ENCODE data around the gene RAB34. TPM values are rescaled to one million over a fixed set of nuclear protein-coding genes. Genes with fewer than 3 reads are reported as not detected.

Gene RAB34
- total RNA-seq, 6 experiments from 2014 or later: 161 to 219 (median 192) TPM

DNA sequence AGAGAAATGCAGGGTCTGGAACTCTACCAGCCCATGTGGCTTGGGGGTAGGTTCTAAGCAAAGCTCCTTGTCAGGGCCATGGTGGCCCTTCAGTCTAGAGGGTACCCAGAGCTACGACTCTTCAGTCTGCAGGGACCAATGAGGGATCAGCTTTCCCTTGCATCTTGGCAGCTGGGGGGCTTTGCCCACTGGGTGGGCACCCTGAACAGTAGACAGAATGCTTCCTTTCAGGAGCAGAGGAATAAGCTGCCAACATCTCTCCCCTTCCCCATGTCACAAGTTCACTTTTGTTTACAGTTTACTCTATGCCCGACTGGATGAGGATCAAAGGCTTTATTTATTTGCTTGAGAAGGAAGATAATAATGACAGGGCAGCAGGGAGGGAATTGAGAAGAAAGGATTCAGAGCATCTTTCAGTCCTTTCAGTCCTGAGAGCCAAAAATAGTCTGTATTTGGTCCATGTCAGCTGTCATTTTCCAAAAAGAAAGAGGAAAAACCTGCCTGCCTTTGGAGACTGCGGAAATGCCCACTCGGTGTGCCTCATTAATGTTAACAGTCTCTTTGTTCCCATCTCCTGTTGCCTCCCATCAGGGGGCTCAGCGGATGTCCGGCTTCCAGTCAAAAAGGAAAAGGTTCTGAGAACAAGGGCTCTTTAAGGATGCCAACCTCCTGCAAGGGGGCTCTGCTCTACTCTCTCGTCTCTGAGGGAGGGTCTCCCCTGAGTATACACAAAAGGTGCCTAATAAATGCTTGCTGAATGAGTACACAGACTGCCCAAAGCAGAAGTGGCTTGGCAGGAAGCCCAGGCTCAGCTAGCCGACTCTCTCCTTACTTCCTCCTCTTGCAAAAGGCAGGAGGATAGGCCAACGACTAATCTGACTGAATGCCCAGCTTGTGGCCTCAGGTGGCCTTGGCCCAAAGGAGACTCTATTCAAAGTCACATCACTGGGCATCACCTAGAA is 43.2 kb upstream of the RAB34 start:
- DNase-seq: peak; percentile 57
- Mint-ChIP-seq H3K4me3 (no peak overlapping the region), H3K27me3 (ENCODE audit: insufficient read depth) (peaks cover 5% of the 10 kb centered on the region), H3K36me3 (ENCODE audit: low read depth) (peaks cover 9% of the 10 kb centered on the region; the same call in 1 of the 2 replicates), H3K9me3 (no peaks in the 10 kb centered on the region), H3K4me1 (ENCODE audit: low read depth) (peaks cover 28% of the 10 kb centered on the region), H3K27ac (peak overlapping the region; percentile 38)
- TF ChIP-seq, protein P1, sequence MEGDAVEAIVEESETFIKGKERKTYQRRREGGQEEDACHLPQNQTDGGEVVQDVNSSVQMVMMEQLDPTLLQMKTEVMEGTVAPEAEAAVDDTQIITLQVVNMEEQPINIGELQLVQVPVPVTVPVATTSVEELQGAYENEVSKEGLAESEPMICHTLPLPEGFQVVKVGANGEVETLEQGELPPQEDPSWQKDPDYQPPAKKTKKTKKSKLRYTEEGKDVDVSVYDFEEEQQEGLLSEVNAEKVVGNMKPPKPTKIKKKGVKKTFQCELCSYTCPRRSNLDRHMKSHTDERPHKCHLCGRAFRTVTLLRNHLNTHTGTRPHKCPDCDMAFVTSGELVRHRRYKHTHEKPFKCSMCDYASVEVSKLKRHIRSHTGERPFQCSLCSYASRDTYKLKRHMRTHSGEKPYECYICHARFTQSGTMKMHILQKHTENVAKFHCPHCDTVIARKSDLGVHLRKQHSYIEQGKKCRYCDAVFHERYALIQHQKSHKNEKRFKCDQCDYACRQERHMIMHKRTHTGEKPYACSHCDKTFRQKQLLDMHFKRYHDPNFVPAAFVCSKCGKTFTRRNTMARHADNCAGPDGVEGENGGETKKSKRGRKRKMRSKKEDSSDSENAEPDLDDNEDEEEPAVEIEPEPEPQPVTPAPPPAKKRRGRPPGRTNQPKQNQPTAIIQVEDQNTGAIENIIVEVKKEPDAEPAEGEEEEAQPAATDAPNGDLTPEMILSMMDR (IDR thresholded peaks at IDR 0.05): no peak

- TF ChIP-seq, protein P1 (IDR thresholded peaks at IDR 0.05): no peak
- H3K9me3 Mint-ChIP-seq: no peaks in the 10 kb centered on the region
- H3K27ac Mint-ChIP-seq: no peak overlapping the region
- H3K4me1 Mint-ChIP-seq (ENCODE audit: low read depth): peaks cover 36% of the 10 kb centered on the region
- H3K4me3 Mint-ChIP-seq: no peak overlapping the region
- DNase-seq: no peak
- H3K27me3 Mint-ChIP-seq (ENCODE audit: insufficient read depth): peaks cover 6% of the 10 kb centered on the region
- H3K36me3 Mint-ChIP-seq (ENCODE audit: low read depth): peaks cover 9% of the 10 kb centered on the region; the same call in 1 of the 2 replicates
Observed at GRCh38 chr17:28759256-28759865, 41.7 kb upstream of the RAB34 start.

GRCh38 chr17:28758411-28759121 is 40.9 kb upstream of the RAB34 start:
- Mint-ChIP-seq H3K36me3 (ENCODE audit: low read depth) (peaks cover 9% of the 10 kb centered on the region; the same call in 1 of the 2 replicates), H3K9me3 (no peaks in the 10 kb centered on the region), H3K27me3 (ENCODE audit: insufficient read depth) (peaks cover 8% of the 10 kb centered on the region), H3K4me1 (ENCODE audit: low read depth) (peaks cover 31% of the 10 kb centered on the region), H3K27ac (no peak overlapping the region), H3K4me3 (no peak overlapping the region)
- DNase-seq: no peak
- TF ChIP-seq, protein P1 (IDR thresholded peaks at IDR 0.05): no peak

DNA sequence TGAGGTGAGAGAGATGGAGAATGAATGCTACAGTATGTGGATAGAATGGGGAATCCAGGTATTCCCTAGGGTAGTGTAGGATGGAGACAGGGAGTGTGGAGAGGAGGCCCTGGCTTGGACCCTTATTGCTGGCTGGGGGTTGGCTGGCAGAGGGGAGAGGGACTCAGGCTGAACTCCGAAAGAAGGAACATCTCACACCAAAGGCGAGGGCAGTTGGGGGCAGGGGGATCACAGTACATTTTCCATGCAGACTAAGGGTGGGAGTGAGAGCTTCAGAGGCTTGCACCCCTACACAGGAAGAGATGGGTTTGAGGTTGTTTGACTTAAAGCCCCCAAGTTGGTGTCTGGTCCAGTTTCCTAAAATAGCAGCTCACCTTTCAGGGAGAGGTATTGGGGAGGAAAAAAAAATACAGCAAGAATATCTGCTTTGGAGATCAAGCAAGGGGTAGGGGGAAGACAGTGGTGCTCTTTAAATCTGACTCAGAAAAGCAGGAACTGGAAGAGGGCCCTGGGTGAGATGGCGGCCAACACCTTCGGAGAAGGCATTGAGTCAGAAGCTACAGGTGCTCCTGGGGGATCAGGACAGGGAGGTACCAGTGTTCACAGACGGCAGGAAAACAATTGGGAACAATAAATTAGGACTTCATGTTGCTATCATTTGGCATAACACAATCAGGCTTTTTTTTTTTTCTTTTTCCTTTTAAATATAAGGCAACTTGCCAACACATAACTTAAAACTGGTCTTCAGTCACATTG is 38.6 kb upstream of the RAB34 start:
- Mint-ChIP-seq H3K27ac (no peak overlapping the region; the same call in 1 of the 2 replicates), H3K4me1 (ENCODE audit: low read depth) (peaks cover 24% of the 10 kb centered on the region), H3K9me3 (no peaks in the 10 kb centered on the region), H3K27me3 (ENCODE audit: insufficient read depth) (peaks cover 24% of the 10 kb centered on the region), H3K36me3 (ENCODE audit: low read depth) (peaks cover 13% of the 10 kb centered on the region; the same call in 1 of the 2 replicates), H3K4me3 (no peak overlapping the region)
- DNase-seq: no peak
- TF ChIP-seq, protein P1 (IDR thresholded peaks at IDR 0.05): no peak

DNA sequence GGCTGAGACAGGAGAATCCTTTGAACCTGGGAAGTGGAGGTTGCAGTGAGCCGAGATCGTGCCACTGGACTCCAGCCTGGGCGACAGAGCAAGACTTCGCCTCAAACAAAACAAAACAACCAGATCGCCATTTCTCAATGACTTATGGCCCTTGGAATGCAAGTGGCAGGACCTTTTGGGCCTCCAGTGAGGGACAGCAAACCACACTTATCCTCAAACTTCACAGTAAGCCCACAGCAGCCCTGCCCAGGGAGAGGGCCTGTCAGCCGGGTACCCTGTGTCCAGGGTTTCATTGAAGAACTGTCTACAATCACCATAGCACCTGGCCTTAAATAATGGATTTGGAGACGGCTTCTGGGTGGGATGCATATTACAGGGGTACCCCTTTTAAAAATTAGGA is 37.8 kb upstream of the RAB34 start:
- Mint-ChIP-seq H3K36me3 (ENCODE audit: low read depth) (peaks cover 13% of the 10 kb centered on the region), H3K27ac (peak overlapping the region; percentile 27; the same call in 1 of the 2 replicates), H3K4me1 (ENCODE audit: low read depth) (peaks cover 19% of the 10 kb centered on the region), H3K9me3 (no peaks in the 10 kb centered on the region), H3K4me3 (no peak overlapping the region), H3K27me3 (ENCODE audit: insufficient read depth) (peaks cover 27% of the 10 kb centered on the region)
- TF ChIP-seq, protein P1 (IDR thresholded peaks at IDR 0.05): no peak
- no peak for DNase-seq

Measured in HFFc6 (cell line).